ENCODE measurements around the gene FCRLB.
"Not testable (repeated sequence)": the region's sequence is repeated elsewhere in the genome, so short reads cannot be mapped to it uniquely, and the experiment has no call there.

FCRLB gene

GRCh38 chr1:161720956-161721737, at the start of gene FCRLB:
Gene FCRLB (plus strand): TSS chr1:161721544. CDS start chr1:161722673, 1,129 bp downstream.
- no peak for DNase-seq (ENCODE audit: low read depth)

DNA sequence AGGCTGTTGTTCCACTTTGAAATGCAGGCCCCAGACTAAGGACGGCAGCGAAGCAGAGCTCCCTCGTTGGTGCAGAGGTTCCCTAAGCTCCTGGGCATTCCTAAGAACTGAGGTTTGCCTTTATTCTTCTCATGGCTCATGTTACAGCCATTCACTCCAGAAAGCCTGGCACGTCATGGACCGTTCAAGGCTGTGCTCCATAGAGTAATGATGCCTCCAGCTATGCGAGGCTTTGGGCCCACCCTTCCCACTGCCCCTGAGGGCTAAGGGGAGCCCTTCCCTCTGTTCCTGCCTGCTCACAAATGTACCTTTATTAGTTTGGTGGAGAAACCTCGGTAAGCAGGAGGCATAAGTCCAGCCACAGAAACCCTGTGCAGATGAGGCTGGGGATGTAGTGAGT, 47.9 kb upstream of the FCRLB start:
- DNase-seq (ENCODE audit: low read depth), result not testable (repeated sequence)

- DNase-seq (ENCODE audit: low read depth), result not testable (repeated sequence)
Measured at GRCh38 chr1:161674447-161674846, 46.9 kb upstream of the FCRLB start.

DNA sequence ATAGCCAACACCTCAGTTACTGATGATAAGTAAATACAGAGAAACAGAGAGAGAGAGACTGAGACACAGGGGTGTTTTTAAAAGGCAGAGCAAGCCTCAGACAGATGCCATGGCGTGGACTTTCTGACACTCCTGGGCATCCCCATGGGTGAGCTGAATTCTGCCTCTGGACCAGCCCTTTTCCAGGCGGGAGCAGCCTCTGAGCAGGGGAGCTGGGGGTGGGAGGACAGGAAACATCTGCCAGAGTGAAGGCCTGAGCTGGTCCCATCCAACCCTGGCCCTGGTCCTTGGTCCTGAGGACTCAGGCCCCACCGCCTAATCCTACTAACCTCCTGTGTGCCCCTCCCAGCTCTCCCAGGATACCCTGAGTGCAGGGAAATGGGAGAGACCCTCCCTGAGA, 46.4 kb upstream of the FCRLB start:
- DNase-seq (ENCODE audit: low read depth), result not testable (repeated sequence)

DNA sequence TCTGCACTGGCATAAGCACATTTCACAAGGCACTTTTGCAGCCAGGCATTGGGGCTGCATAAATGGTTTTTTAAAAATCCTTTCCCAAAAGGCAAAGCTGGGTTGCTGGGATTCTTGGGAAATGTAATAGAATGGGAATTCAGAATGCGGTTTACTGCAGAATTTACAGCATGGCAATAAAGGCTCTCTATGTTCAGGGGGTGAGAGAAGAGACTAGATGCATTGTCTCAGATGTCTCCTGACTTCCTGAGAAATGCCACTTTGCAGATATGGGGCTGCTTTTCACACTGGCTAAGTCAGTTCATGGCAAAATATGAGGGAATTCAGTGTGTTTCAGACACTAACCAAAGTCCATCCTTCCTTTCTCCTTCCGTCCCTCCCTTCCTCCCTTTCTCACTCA, 44.9 kb upstream of the FCRLB start:
- DNase-seq (ENCODE audit: low read depth), result no peak

GRCh38 chr1:161676958-161677689, 44.2 kb upstream of the FCRLB start:
- no peak for DNase-seq (ENCODE audit: low read depth)

DNA sequence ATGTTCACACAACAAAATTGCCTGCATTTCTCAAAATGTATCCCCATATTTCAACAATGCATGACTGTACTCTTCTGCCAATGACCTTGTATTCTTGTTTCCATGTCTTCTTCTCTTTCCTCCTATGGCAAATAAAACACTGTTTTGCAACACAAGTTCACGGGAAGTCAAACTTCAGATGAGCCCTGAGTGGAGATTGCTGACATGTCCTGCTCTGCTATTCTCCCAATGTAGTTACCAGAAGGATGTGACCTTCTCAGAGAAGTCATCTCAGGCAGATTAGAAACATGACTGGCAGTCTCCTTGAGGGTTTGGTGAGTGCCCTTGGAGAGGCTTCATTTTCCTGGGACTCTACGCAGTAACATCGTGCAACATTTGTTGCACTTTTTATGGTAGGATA, 42.8 kb upstream of the FCRLB start:
- no peak for DNase-seq (ENCODE audit: low read depth)

DNA sequence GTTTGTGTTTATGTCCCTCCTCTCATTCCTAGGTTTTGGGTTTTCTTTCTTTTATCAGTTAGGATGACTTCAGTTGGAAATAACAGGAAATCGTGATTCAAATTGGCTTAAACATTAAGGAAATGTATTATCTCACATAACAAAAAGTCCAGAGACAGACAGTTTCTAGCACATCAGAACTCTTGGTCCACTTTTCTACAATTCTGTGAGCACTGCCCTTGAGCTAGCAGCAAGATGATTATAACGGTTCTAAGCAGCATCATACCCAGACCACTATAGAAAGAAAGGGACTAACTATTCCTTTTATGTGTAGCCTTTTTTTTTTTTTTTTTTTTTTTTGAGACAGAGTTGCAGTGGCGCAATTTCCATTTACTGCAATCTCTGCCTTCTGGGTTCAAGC, 39.5 kb upstream of the FCRLB start:
- DNase-seq (ENCODE audit: low read depth), result no peak

GRCh38 chr1:161688946-161689345, 32.4 kb upstream of the FCRLB start:
- no peak for DNase-seq (ENCODE audit: low read depth)

DNA sequence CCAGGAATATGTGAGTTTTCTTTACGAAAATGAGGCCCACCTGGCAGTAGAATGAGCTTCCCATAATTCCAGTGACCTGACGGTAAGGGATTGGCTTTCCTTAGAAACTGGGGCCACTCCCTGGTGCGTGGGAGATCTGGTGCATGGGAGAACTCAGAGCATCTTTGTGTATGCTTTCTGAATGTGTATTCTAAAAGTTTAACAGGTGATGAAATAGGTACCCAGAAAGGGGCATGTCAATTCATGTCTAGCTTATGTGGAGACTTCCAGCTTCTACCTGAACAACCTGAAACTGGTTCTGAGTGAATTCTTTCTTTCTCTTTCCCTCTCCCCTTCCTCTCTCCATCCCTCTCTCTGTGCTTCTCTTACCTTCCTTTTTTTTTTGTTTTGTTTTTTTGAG, 29.5 kb upstream of the FCRLB start:
- DNase-seq (ENCODE audit: low read depth), result no peak

GRCh38 chr1:161693020-161693712, 28.2 kb upstream of the FCRLB start:
- DNase-seq (ENCODE audit: low read depth), result not testable (repeated sequence)

DNA sequence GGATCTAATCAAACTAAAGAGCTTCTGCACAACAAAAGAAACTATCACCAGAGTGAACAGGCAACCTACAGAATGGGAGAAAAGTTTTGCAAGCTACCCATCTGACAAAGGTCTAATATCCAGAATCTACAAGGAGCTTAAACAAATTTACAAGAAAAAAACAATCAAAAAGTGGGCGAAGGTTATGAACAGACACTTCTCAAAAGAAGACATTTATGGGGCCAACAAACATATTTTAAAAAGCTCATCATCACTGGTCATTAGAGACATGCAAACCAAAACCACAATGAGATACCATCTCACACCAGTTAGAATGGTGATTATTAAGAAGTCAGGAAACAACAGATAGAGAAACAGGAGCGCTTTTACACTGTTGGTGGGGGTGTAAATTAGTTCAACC, 23.0 kb upstream of the FCRLB start:
- not testable (repeated sequence) for DNase-seq (ENCODE audit: low read depth)

DNA sequence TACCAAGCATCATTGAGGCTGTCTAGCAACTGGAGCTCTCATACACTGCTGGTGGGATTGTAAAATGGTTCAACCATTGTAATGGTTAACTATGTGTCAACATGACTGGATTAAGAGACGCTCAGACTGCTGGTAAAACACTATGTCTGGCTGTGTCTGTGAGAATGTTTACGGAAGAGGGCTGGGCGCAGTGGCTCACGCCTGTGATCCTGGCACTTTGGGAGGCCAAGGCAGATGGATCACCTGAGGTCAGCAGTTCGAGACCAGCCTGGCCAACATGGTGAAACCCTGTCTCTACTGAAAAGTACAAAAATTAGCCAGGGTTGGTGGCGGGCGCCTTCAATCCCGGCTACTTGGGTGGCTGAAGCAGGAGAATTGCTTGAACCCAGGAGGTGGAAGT, 19.1 kb upstream of the FCRLB start:
- DNase-seq (ENCODE audit: low read depth), result no peak

GRCh38 chr1:161705537-161705936, 15.8 kb upstream of the FCRLB start:
- no peak for DNase-seq (ENCODE audit: low read depth)

- no peak for DNase-seq (ENCODE audit: low read depth)
Measured at GRCh38 chr1:161706113-161706481, 15.2 kb upstream of the FCRLB start.

DNA sequence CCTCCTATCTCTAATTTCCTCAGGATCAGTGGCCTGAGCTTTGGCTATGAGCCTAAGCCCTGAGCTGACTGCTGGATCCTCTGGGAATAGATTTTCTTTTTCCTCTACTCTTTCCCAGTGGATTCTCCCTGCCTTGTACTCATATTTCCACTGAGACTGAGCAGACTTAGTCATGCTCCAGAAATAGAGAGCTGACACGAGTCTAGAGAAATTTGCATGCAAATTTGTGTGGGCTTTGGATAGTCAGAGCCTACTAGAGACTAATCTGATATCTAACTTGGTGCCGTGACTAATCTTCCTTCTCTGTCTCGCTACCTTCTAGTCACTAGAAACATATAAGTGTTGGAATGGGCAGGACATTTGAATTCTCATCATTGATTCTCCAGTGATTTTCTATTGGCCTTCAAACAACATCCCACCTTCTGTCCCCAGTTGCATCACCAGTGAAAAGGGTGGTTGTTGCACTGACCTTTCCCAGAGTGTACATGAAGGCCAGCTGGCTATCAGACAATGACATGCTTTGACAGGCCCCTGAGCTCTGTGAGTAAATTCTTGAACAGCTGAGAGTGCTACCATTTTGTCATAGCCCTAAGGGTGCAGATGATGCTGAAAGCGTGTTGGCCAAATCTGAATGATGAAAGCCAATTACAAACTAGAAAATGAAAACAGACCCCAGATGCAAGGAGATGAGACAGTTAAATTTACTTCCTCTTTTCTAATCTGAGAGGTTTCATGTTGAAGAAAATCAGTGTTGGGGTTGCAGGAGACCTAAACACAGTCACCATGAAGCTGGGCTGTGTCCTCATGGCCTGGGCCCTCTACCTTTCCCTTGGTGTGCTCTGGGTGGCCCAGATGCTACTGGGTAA, 14.6 kb upstream of the FCRLB start, which contains the start of gene FCRLA:
Gene FCRLA, plus strand, starts transcription at position 748 of the 866 bp plus-strand sequence. Its CDS starts 36 bp downstream, at position 784.
- DNase-seq (ENCODE audit: low read depth), result no peak

DNA sequence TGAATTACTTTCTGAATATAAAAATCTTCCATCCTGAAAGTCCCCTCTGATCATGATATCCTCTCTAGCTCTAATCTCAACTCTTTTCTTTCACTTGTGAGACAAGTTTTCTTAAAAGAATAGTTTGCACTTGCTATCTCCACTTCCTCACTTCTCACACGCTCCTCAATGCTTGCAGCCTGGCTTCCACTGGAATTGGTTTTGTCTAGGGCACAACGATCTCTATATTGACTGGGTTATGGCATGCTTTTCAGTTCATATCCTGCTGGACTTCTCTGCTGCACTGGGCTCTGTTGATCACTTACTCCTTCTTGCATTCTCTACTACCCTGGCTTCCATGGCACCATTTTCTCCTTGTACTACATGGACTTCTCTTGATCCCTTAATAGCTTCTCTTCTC, 13.8 kb upstream of the FCRLB start:
- DNase-seq (ENCODE audit: low read depth), result no peak

DNA sequence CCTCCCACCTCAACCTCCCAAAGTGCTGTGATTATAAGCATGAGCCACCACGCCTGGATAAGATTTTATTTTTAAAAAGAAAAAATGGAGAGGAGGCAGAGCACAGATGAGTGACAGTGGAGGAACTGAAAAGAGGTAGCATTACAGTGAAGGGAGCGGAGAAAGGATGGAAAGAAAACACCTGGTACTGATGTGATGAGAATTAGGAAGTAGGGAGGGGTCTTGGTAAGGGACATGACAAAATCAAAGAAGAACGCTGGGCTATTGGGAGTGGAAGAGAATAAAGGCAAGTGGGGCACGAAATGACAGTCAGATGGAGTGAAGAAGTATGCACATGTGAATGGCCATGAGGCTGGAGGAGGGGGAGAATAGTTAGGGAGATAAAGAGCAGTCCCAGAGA, 12.0 kb upstream of the FCRLB start:
- DNase-seq (ENCODE audit: low read depth), result no peak

- no peak for DNase-seq (ENCODE audit: low read depth)
Measured at GRCh38 chr1:161710560-161710959, 10.8 kb upstream of the FCRLB start.

DNA sequence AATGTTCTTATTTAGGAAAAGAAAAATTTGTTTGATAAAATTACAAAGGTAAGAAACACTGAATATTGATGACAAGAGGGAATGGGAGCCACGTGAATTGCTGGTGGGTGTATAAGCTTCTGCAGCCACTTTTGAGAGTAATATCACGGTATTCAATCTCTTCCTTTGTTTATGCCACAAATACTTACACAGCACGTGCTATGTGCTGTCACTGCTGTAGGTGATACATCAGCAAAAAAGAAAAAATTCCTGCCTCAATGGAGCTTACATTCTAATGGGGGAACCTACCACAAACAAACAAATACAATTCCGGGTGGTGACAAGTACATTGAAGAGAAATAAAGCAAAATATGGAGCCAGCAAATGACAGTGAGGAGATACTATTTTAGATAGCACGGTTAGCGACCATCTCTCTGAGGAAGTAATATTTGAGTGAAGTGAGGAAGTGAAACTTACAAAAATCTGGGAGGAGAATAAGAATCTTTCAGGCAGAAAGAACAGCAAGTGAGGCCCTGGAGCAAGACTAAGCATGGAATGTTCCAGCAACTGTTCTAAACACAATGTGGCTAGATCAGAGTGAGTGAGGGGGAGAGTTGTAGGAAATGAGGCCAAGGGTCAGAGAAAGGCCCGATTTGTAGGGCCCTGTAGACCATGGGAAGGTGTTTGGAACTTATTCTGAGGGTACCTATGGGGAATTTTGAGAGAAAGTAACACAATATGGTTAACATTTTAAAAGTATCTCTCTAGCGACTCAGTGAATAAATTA, 2.6 kb upstream of the FCRLB start:
- no peak for DNase-seq (ENCODE audit: low read depth)

DNA sequence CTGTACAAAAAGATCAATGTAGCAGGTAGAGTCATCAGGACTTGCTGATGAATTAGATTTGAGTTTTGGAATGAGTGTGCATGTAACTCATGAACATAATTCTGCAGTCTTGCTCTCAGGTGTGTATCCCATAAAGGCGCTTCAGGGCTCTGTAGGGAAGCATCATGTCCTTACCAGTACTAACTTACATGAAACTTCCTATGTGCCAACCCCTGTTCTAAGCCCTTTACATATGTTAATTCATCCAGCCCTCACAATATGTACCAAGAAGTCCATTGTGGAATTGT, 2.1 kb upstream of the FCRLB start:
- no peak for DNase-seq (ENCODE audit: low read depth)
